ENCODE data around the gene FILIP1L.
"Not testable (repeated sequence)": the region's sequence is repeated elsewhere in the genome, so short reads cannot be mapped to it uniquely, and the experiment has no call there.

Gene FILIP1L

GRCh38 chr3:100067589-100067988 is 46.7 kb downstream of the FILIP1L start:
- no peak overlapping the region for H3K4me3 Mint-ChIP-seq
- H3K36me3 Mint-ChIP-seq (ENCODE audit: low read depth) = no peaks in the 10 kb centered on the region
- peaks cover 1% of the 10 kb centered on the region for H3K27me3 Mint-ChIP-seq
- peaks cover 22% of the 10 kb centered on the region for H3K4me1 Mint-ChIP-seq (ENCODE audit: low read depth)
- H3K27ac Mint-ChIP-seq = no peak overlapping the region
- no peaks in the 10 kb centered on the region for H3K9me3 Mint-ChIP-seq
- intact Hi-C loops (cut with micrococcal nuclease) = no loop called here

- H3K36me3 Mint-ChIP-seq (ENCODE audit: low read depth) = no peaks in the 10 kb centered on the region
- H3K27me3 Mint-ChIP-seq = no peaks in the 10 kb centered on the region
- H3K27ac Mint-ChIP-seq = no peak overlapping the region
- peaks cover 14% of the 10 kb centered on the region for H3K4me1 Mint-ChIP-seq (ENCODE audit: low read depth)
- H3K9me3 Mint-ChIP-seq = no peaks in the 10 kb centered on the region
- no peak overlapping the region for H3K4me3 Mint-ChIP-seq
- intact Hi-C loops (cut with micrococcal nuclease) = no loop called here
Measured at GRCh38 chr3:100063929-100064461, 50.3 kb downstream of the FILIP1L start.

GRCh38 chr3:100062665-100063064 is 51.6 kb downstream of the FILIP1L start:
- Mint-ChIP-seq H3K9me3 (no peaks in the 10 kb centered on the region), H3K36me3 (ENCODE audit: low read depth) (no peaks in the 10 kb centered on the region), H3K27ac (no peak overlapping the region), H3K27me3 (no peaks in the 10 kb centered on the region), H3K4me1 (ENCODE audit: low read depth) (peaks cover 14% of the 10 kb centered on the region), H3K4me3 (no peak overlapping the region)
- intact Hi-C loops (cut with micrococcal nuclease) = no loop called here

- H3K27ac Mint-ChIP-seq = no peak overlapping the region
- H3K9me3 Mint-ChIP-seq = no peaks in the 10 kb centered on the region
- no peaks in the 10 kb centered on the region for H3K36me3 Mint-ChIP-seq (ENCODE audit: low read depth)
- intact Hi-C loops (cut with micrococcal nuclease) = no loop called here
- H3K4me1 Mint-ChIP-seq (ENCODE audit: low read depth) = peaks cover 14% of the 10 kb centered on the region
- no peak overlapping the region for H3K4me3 Mint-ChIP-seq
- H3K27me3 Mint-ChIP-seq = no peaks in the 10 kb centered on the region
Measured at GRCh38 chr3:100060685-100061484, 53.4 kb downstream of the FILIP1L start.

- no peaks in the 10 kb centered on the region for H3K27me3 Mint-ChIP-seq
- peaks cover 14% of the 10 kb centered on the region for H3K4me1 Mint-ChIP-seq (ENCODE audit: low read depth)
- intact Hi-C loops (cut with micrococcal nuclease) = no loop called here
- no peaks in the 10 kb centered on the region for H3K9me3 Mint-ChIP-seq
- H3K27ac Mint-ChIP-seq = no peak overlapping the region
- H3K4me3 Mint-ChIP-seq = no peak overlapping the region
- no peaks in the 10 kb centered on the region for H3K36me3 Mint-ChIP-seq (ENCODE audit: low read depth)
Measured at GRCh38 chr3:100059472-100059871, 54.8 kb downstream of the FILIP1L start.

- Mint-ChIP-seq H3K27me3 (no peaks in the 10 kb centered on the region), H3K27ac (no peak overlapping the region), H3K9me3 (no peaks in the 10 kb centered on the region), H3K4me3 (no peak overlapping the region), H3K4me1 (ENCODE audit: low read depth) (peaks cover 7% of the 10 kb centered on the region), H3K36me3 (ENCODE audit: low read depth) (no peaks in the 10 kb centered on the region)
- intact Hi-C loops (cut with micrococcal nuclease) = no loop called here
Measured at GRCh38 chr3:100057716-100058575, 56.4 kb downstream of the FILIP1L start.

GRCh38 chr3:100053951-100054620 is 60.2 kb downstream of the FILIP1L start:
- intact Hi-C loops (cut with micrococcal nuclease) = no loop called here
- Mint-ChIP-seq H3K27ac (no peak overlapping the region), H3K4me3 (no peak overlapping the region), H3K9me3 (no peaks in the 10 kb centered on the region), H3K4me1 (ENCODE audit: low read depth) (no peaks in the 10 kb centered on the region), H3K27me3 (no peaks in the 10 kb centered on the region), H3K36me3 (ENCODE audit: low read depth) (no peaks in the 10 kb centered on the region)

GRCh38 chr3:100051513-100051912 is 62.8 kb downstream of the FILIP1L start:
- H3K36me3 Mint-ChIP-seq (ENCODE audit: low read depth); H3K9me3 Mint-ChIP-seq; H3K4me3 Mint-ChIP-seq; H3K27ac Mint-ChIP-seq; intact Hi-C loops (cut with micrococcal nuclease); H3K27me3 Mint-ChIP-seq: not testable (repeated sequence)
- H3K4me1 Mint-ChIP-seq (ENCODE audit: low read depth) = peaks cover 15% of the 10 kb centered on the region

- no peaks in the 10 kb centered on the region for H3K27me3 Mint-ChIP-seq
- no peaks in the 10 kb centered on the region for H3K36me3 Mint-ChIP-seq (ENCODE audit: low read depth)
- peak overlapping the region; percentile 72 for H3K27ac Mint-ChIP-seq
- peaks cover 44% of the 10 kb centered on the region for H3K4me1 Mint-ChIP-seq (ENCODE audit: low read depth)
- intact Hi-C loops (cut with micrococcal nuclease) = loop anchor here (5.0 kb wide), 1 partner anchor 151 kb away; no protein-coding TSS in a partner anchor
- H3K4me3 Mint-ChIP-seq = no peak overlapping the region
- H3K9me3 Mint-ChIP-seq = no peaks in the 10 kb centered on the region
Measured at GRCh38 chr3:100048248-100048647, 66.1 kb downstream of the FILIP1L start.

GRCh38 chr3:100047455-100048141 is 66.7 kb downstream of the FILIP1L start:
- Mint-ChIP-seq H3K36me3 (ENCODE audit: low read depth) (no peaks in the 10 kb centered on the region), H3K27ac (peak overlapping the region; percentile 72), H3K9me3 (no peaks in the 10 kb centered on the region), H3K4me1 (ENCODE audit: low read depth) (peaks cover 51% of the 10 kb centered on the region), H3K27me3 (no peaks in the 10 kb centered on the region), H3K4me3 (peak overlapping the region; percentile 28)
- intact Hi-C loops (cut with micrococcal nuclease) = loop anchor here (5.0 kb wide), 1 partner anchor 150 kb away; no protein-coding TSS in a partner anchor

GRCh38 chr3:100046986-100047385 is 67.3 kb downstream of the FILIP1L start:
- intact Hi-C loops (cut with micrococcal nuclease) = loop anchor here (5.0 kb wide), 1 partner anchor 150 kb away; no protein-coding TSS in a partner anchor
- H3K27me3 Mint-ChIP-seq = no peaks in the 10 kb centered on the region
- H3K27ac Mint-ChIP-seq = peak overlapping the region; percentile 72

GRCh38 chr3:100045696-100046095 is 68.6 kb downstream of the FILIP1L start:
- Mint-ChIP-seq H3K27me3 (no peaks in the 10 kb centered on the region), H3K4me1 (ENCODE audit: low read depth) (peaks cover 53% of the 10 kb centered on the region), H3K27ac (peak overlapping the region; percentile 70), H3K4me3 (no peak overlapping the region), H3K36me3 (ENCODE audit: low read depth) (no peaks in the 10 kb centered on the region), H3K9me3 (no peaks in the 10 kb centered on the region)
- intact Hi-C loops (cut with micrococcal nuclease) = loop anchor here (5.0 kb wide), 1 partner anchor 148 kb away; no protein-coding TSS in a partner anchor

More at GRCh38 chr3:100046986-100047385, 67.3 kb downstream of the FILIP1L start:
- H3K4me3 Mint-ChIP-seq = no peak overlapping the region
- peaks cover 53% of the 10 kb centered on the region for H3K4me1 Mint-ChIP-seq (ENCODE audit: low read depth)
- H3K36me3 Mint-ChIP-seq (ENCODE audit: low read depth) = no peaks in the 10 kb centered on the region
- no peaks in the 10 kb centered on the region for H3K9me3 Mint-ChIP-seq

- Mint-ChIP-seq H3K9me3 (no peaks in the 10 kb centered on the region), H3K4me1 (ENCODE audit: low read depth) (peaks cover 53% of the 10 kb centered on the region), H3K4me3 (no peak overlapping the region), H3K27me3 (no peaks in the 10 kb centered on the region), H3K36me3 (ENCODE audit: low read depth) (no peaks in the 10 kb centered on the region), H3K27ac (peak overlapping the region; percentile 74)
- intact Hi-C loops (cut with micrococcal nuclease) = loop anchor here (5.0 kb wide), 1 partner anchor 167 kb away; no protein-coding TSS in a partner anchor
Measured at GRCh38 chr3:100044369-100044768, 69.9 kb downstream of the FILIP1L start.

All from dendritic cell treated with granulocyte-macrophage colony-stimulating factor and Interleukin-4, amounts not matched to agents 40 ng/mL and 50 ng/mL, for 4 days (primary cell).